ENCODE results near the gene TIMM17B.

DNA sequence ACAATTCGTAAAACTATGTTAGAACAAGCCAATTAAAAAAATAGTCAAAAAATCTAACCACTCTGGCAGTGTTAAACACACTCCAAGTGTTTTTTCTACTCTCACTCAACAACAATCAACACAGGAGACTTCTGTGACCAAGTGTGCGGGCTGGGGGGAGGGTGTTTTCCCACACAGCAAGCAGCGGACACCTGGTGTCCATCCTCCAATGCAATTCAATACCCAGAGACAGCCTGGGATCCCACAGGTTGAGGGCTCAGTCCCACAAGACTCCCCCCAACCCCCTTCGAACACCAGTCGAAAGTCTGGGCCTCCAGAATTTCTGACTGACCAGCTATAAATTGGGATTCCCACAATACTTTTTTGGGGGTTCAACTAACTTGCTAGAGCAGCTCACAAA, 29.6 kb upstream of the TIMM17B start:
- TF ChIP-seq, protein P1, sequence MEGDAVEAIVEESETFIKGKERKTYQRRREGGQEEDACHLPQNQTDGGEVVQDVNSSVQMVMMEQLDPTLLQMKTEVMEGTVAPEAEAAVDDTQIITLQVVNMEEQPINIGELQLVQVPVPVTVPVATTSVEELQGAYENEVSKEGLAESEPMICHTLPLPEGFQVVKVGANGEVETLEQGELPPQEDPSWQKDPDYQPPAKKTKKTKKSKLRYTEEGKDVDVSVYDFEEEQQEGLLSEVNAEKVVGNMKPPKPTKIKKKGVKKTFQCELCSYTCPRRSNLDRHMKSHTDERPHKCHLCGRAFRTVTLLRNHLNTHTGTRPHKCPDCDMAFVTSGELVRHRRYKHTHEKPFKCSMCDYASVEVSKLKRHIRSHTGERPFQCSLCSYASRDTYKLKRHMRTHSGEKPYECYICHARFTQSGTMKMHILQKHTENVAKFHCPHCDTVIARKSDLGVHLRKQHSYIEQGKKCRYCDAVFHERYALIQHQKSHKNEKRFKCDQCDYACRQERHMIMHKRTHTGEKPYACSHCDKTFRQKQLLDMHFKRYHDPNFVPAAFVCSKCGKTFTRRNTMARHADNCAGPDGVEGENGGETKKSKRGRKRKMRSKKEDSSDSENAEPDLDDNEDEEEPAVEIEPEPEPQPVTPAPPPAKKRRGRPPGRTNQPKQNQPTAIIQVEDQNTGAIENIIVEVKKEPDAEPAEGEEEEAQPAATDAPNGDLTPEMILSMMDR (IDR thresholded peaks at IDR 0.05): no peak
- no peak for TF ChIP-seq POLR2A (IDR thresholded peaks at IDR 0.05)

Data from breast epithelium (tissue), 3 donors.